Measurements from ENCODE around the gene HDAC9.

The HDAC9 gene

GRCh38 chr7:19024261-19024660, 528.7 kb downstream of the HDAC9 start (continued):
- TF ChIP-seq, protein P1, sequence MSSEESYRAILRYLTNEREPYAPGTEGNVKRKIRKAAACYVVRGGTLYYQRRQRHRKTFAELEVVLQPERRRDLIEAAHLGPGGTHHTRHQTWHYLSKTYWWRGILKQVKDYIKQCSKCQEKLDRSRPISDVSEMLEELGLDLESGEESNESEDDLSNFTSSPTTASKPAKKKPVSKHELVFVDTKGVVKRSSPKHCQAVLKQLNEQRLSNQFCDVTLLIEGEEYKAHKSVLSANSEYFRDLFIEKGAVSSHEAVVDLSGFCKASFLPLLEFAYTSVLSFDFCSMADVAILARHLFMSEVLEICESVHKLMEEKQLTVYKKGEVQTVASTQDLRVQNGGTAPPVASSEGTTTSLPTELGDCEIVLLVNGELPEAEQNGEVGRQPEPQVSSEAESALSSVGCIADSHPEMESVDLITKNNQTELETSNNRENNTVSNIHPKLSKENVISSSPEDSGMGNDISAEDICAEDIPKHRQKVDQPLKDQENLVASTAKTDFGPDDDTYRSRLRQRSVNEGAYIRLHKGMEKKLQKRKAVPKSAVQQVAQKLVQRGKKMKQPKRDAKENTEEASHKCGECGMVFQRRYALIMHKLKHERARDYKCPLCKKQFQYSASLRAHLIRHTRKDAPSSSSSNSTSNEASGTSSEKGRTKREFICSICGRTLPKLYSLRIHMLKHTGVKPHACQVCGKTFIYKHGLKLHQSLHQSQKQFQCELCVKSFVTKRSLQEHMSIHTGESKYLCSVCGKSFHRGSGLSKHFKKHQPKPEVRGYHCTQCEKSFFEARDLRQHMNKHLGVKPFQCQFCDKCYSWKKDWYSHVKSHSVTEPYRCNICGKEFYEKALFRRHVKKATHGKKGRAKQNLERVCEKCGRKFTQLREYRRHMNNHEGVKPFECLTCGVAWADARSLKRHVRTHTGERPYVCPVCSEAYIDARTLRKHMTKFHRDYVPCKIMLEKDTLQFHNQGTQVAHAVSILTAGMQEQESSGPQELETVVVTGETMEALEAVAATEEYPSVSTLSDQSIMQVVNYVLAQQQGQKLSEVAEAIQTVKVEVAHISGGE (tag by site-specific recombination; conservative IDR thresholded peaks at IDR 0.05; ENCODE audit: low read depth), result no peak
- TF ChIP-seq ZBTB7A (tag by site-specific recombination; IDR thresholded peaks at IDR 0.05; ENCODE audit: low read depth) (no peak), GLI2 (tag by site-specific recombination; IDR thresholded peaks at IDR 0.05; ENCODE audit: borderline replicate concordance, low read depth) (no peak), ZNF623 (tag by site-specific recombination; IDR thresholded peaks at IDR 0.05) (no peak), ZNF19 (tag by site-specific recombination; IDR thresholded peaks at IDR 0.05; ENCODE audit: low read depth) (no peak), MZF1 (tag by site-specific recombination; IDR thresholded peaks at IDR 0.05; ENCODE audit: borderline replicate concordance) (no peak), SCRT2 (tag by site-specific recombination; IDR thresholded peaks at IDR 0.05) (no peak), GLIS2 (tag by site-specific recombination; IDR thresholded peaks at IDR 0.05) (no peak), ZNF350 (tag by site-specific recombination; IDR thresholded peaks at IDR 0.05) (no peak), ZNF133 (tag by site-specific recombination; IDR thresholded peaks at IDR 0.05) (no peak)

DNA sequence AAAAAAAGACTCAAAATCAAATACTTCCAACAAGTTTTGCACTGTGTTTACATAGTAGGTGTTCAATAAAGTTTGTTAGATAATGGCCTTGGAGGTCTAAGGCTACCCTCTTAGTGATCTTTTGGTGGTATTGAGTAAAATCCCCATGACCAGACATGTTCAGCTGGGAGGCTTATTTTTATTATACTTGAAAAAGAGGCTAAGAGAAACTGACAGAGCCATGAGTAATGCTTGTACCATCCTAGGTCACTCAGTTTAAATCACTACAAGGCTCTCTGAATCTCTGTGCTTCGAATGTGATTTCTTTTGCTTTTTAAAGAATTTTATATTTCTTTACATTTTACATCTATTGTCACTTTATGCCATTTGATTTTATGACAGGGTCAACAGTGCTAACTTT, 531.3 kb downstream of the HDAC9 start:
- no peak overlapping the region for H3K4me3 ChIP-seq (ENCODE audit: low read depth, low read length)
- no peaks in the 10 kb centered on the region for H3K9me3 ChIP-seq (ENCODE audit: control insufficient read depth, insufficient read depth, low read depth, low read length)
- ChIA-PET CTCF (no interaction called here), POLR2A (no interaction called here)
- TF ChIP-seq MZF1 (tag by site-specific recombination; IDR thresholded peaks at IDR 0.05; ENCODE audit: borderline replicate concordance) (no peak), ZNF146 (tag by site-specific recombination; IDR thresholded peaks at IDR 0.05) (no peak), ZNF354C (tag by site-specific recombination; IDR thresholded peaks at IDR 0.05; ENCODE audit: borderline replicate concordance, low read depth) (no peak), ZNF518A (tag by site-specific recombination; conservative IDR thresholded peaks at IDR 0.05; ENCODE audit: low read depth) (no peak), ZNF791 (tag by site-specific recombination; IDR thresholded peaks at IDR 0.05) (no peak), ZNF837 (tag by site-specific recombination; IDR thresholded peaks at IDR 0.05) (no peak), ZNF561 (tag by site-specific recombination; IDR thresholded peaks at IDR 0.05; ENCODE audit: borderline replicate concordance) (no peak), ZNF211 (tag by site-specific recombination; IDR thresholded peaks at IDR 0.05; ENCODE audit: low read depth) (no peak), ZNF302 (tag by site-specific recombination; IDR thresholded peaks at IDR 0.05; ENCODE audit: low read depth) (no peak), ZBTB7A (tag by site-specific recombination; IDR thresholded peaks at IDR 0.05; ENCODE audit: low read depth) (no peak), ZNF133 (tag by site-specific recombination; IDR thresholded peaks at IDR 0.05) (no peak)
- TF ChIP-seq, protein P2, sequence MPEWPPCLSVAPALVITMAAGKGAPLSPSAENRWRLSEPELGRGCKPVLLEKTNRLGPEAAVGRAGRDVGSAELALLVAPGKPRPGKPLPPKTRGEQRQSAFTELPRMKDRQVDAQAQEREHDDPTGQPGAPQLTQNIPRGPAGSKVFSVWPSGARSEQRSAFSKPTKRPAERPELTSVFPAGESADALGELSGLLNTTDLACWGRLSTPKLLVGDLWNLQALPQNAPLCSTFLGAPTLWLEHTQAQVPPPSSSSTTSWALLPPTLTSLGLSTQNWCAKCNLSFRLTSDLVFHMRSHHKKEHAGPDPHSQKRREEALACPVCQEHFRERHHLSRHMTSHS (tag by site-specific recombination; IDR thresholded peaks at IDR 0.05), result no peak
- TF ChIP-seq, protein P1 (tag by site-specific recombination; conservative IDR thresholded peaks at IDR 0.05; ENCODE audit: low read depth), result no peak
- H3K4me1 ChIP-seq (ENCODE audit: control insufficient read depth, insufficient read depth, low read length), result no peaks in the 10 kb centered on the region
- H3K27ac ChIP-seq (ENCODE audit: extremely low read depth, low read depth, low read length), result no peak overlapping the region
- no peaks in the 10 kb centered on the region for H3K36me3 ChIP-seq (ENCODE audit: control insufficient read depth in 2 of 2, insufficient read depth in 1 of 2, low read length in 2 of 2)
